DND-41 (cell line): ENCODE measurements around the gene RPIA.

Source experiments
- EZH2 ChIP-seq: IDR thresholded peaks from 3 replicates; pipeline ENCODE4 v1.6.1; 2012; ENCODE audit warnings: borderline replicate concordance, low read depth, mild to moderate bottlenecking, moderate library complexity, low read length, inconsistent platforms; ENCODE audit not compliant: severe bottlenecking
- TF ChIP-seq, protein P1 (sequence below): IDR thresholded peaks from 2 replicates; pipeline ENCODE4 v1.5.1; 2012; ENCODE audit warnings: borderline replicate concordance, low read length, moderate library complexity, mild to moderate bottlenecking; ENCODE audit not compliant: poor library complexity, severe bottlenecking; ENCODE audit errors: extremely low read depth

DNA sequence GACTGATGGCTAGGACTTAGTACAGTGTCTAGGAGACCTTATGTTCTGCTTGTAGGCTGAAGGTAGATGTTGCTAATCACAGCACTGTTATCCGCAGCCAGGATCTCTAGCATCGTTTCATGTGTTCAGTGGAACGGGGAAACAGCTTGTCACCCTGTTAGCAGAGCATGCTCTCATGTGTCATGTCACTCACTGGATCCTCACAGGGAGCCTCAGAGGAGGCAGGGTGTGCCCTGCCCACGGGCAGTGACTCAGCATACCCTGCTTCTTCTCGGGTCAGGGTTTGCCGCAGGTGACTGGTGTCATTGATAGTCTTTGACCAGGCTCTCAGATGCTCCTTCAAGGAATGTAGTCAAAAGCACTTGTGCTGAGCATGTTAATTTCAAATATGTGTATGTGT is 44.4 kb downstream of the RPIA start:
- TF ChIP-seq, protein P1, sequence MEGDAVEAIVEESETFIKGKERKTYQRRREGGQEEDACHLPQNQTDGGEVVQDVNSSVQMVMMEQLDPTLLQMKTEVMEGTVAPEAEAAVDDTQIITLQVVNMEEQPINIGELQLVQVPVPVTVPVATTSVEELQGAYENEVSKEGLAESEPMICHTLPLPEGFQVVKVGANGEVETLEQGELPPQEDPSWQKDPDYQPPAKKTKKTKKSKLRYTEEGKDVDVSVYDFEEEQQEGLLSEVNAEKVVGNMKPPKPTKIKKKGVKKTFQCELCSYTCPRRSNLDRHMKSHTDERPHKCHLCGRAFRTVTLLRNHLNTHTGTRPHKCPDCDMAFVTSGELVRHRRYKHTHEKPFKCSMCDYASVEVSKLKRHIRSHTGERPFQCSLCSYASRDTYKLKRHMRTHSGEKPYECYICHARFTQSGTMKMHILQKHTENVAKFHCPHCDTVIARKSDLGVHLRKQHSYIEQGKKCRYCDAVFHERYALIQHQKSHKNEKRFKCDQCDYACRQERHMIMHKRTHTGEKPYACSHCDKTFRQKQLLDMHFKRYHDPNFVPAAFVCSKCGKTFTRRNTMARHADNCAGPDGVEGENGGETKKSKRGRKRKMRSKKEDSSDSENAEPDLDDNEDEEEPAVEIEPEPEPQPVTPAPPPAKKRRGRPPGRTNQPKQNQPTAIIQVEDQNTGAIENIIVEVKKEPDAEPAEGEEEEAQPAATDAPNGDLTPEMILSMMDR: no peak
- TF ChIP-seq EZH2: no peak
